BJ (cell line): Measurements from ENCODE around the gene CSRP3. TPM values are rescaled to one million over a fixed set of nuclear protein-coding genes. Genes with fewer than 3 reads are reported as not detected.

Experiments used
- CTCF ChIA-PET: fragments of 350-600 bp; formaldehyde crosslinking; extraction: SDS; loops from one replicate; lab custom pipeline; 2021; ENCODE audit warnings: antibody characterized with exemption, inconsistent platforms; lab: Yijun Ruan, JAX
- POLR2A ChIA-PET: fragments of 300-600 bp; sonication (Branson Sonifier 250); formaldehyde crosslinking; extraction: SDS; loops from one replicate; lab custom pipeline; 2021; ENCODE audit warnings: antibody characterized with exemption; lab: Charles Lee
- DNase-seq: peaks from one replicate; pipeline ENCODE4 v3.0.0-alpha.2; 2011; ENCODE audit warnings: low read depth
- H3K27me3 ChIP-seq: 2 replicates; pipeline ENCODE4 v1.6.0; 2011; ENCODE audit warnings: low read length; ENCODE audit not compliant: control insufficient read depth, insufficient read depth
- H3K36me3 ChIP-seq: 2 replicates; pipeline ENCODE4 v1.5.1; 2011; ENCODE audit warnings: low read length; ENCODE audit not compliant: control insufficient read depth, insufficient read depth
- H3K4me3 ChIP-seq: 2 replicates; pipeline ENCODE4 v1.5.1; 2011; ENCODE audit warnings: low read depth, mild to moderate bottlenecking, control low read depth, low read length
- CTCF ChIP-seq: IDR thresholded peaks from 2 replicates; pipeline ENCODE4 v1.5.1; 2011; ENCODE audit warnings: low read depth, mild to moderate bottlenecking, control low read depth, inconsistent platforms, low read length, moderate library complexity; ENCODE audit not compliant: insufficient read depth
- polyA plus RNA-seq: library from polyadenylated mRNA; depleted of rRNA; stranded (reverse); fragments of >200 nt; gene quantifications from 2 replicates; pipeline ENCODE4 v1.2.3, GENCODE V29; 2011

The CSRP3 gene
- polyA plus RNA-seq, 1 experiment: not detected

- CTCF ChIA-PET: no interaction called here
- TF ChIP-seq CTCF: no peak
- no peak for DNase-seq
- Histone ChIP-seq H3K4me3 (no peak overlapping the region), H3K27me3 (no peaks in the 10 kb centered on the region), H3K36me3 (peaks cover 1% of the 10 kb centered on the region; the same call in 1 of the 2 replicates)
- POLR2A ChIA-PET: no interaction called here
These were observed 28.6 kb downstream of the CSRP3 start for GRCh38 chr11:19173004-19173689.

GRCh38 chr11:19168090-19168489 lies 33.7 kb downstream of the CSRP3 start:
- no peak for TF ChIP-seq CTCF
- Histone ChIP-seq H3K27me3 (no peaks in the 10 kb centered on the region), H3K36me3 (peaks cover 1% of the 10 kb centered on the region; the same call in 1 of the 2 replicates), H3K4me3 (no peak overlapping the region)
- ChIA-PET POLR2A (no interaction called here), CTCF (no interaction called here)
- DNase-seq: no peak

GRCh38 chr11:19164881-19165280 lies 36.9 kb downstream of the CSRP3 start:
- ChIA-PET POLR2A (no interaction called here), CTCF (no interaction called here)
- no peak overlapping the region for H3K4me3 ChIP-seq
- no peaks in the 10 kb centered on the region for H3K36me3 ChIP-seq
- no peaks in the 10 kb centered on the region for H3K27me3 ChIP-seq
- no peak for TF ChIP-seq CTCF
- no peak for DNase-seq

DNA sequence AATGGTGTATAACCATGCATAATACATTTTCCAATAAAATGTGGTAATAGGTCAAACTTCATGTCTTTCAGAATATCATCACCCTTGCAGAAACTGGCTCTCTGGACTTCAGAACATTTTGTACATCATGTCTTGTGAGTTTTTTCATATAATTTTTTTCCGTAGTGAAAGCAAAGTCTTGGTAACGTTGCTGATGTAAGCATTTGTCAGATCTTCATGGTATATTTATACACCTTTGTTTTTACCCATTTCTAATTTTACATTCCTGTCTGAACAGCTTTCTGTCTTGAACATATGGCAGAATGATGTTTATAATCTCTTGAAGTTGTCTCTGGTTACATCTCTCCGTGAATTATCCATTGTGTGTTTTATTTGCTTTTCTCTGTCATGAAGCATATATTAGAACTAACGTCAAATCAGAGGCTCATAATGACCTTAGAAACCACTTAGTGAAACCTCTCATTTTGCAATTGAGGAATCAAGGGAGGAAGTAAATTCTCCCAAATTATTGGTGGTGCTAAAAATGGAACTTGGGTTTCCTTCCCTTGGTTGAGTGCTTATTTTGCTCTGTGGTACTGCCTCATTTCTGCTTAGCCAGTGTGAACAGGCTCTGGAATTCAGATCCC lies 37.4 kb downstream of the CSRP3 start:
- H3K4me3 ChIP-seq: no peak overlapping the region
- H3K27me3 ChIP-seq: no peaks in the 10 kb centered on the region
- no peak for TF ChIP-seq CTCF
- no peaks in the 10 kb centered on the region for H3K36me3 ChIP-seq
- ChIA-PET CTCF (no interaction called here), POLR2A (no interaction called here)
- DNase-seq: no peak

DNA sequence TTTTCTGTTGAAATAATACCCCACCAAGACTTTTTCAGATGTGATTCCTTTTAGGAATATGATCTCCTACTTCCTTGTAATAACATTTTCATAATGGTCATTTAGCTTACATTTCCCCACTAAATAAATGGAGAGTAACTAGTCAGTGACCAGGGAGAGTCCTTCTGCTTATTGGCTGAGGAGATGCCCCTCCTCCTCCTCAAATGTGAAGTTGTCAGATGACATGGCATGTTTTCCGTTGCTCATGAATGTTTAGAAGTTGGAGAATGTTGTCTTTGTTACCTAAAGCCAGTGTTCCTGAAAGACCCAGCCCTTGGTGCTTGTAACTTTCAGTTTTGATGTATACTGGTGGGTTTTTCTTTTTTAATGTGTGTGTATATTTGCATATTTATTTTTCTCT lies 38.2 kb downstream of the CSRP3 start:
- H3K36me3 ChIP-seq: no peaks in the 10 kb centered on the region
- DNase-seq: no peak
- POLR2A ChIA-PET: no interaction called here

More for the DNA sequence above, 38.2 kb downstream of the CSRP3 start:
- CTCF ChIA-PET: no interaction called here
- Histone ChIP-seq H3K27me3 (no peaks in the 10 kb centered on the region), H3K4me3 (no peak overlapping the region)
- no peak for TF ChIP-seq CTCF
